ENCODE results near the gene CATSPERZ.
"Not testable (repeated sequence)": the region's sequence is repeated elsewhere in the genome, so short reads cannot be mapped to it uniquely, and the experiment has no call there.

CATSPERZ gene

GRCh38 chr11:64321533-64321932, 21.4 kb downstream of the CATSPERZ start:
- TF ChIP-seq PKNOX1 (IDR thresholded peaks at IDR 0.05) (no peak), ARNT (IDR thresholded peaks at IDR 0.05) (no peak), LEF1 (IDR thresholded peaks at IDR 0.05; ENCODE audit: borderline replicate concordance) (no peak), CTBP1 (IDR thresholded peaks at IDR 0.05; ENCODE audit: borderline replicate concordance) (no peak), FOXM1 (IDR thresholded peaks at IDR 0.05; ENCODE audit: borderline replicate concordance) (no peak), ELF4 (IDR thresholded peaks at IDR 0.05) (no peak), L3MBTL2 (conservative IDR thresholded peaks at IDR 0.05) (no peak), TARDBP (IDR thresholded peaks at IDR 0.05) (no peak), ZNF384 (IDR thresholded peaks at IDR 0.05) (no peak), SUZ12 (IDR thresholded peaks at IDR 0.05) (no peak), NFRKB (IDR thresholded peaks at IDR 0.05) (no peak), SP1 (IDR thresholded peaks at IDR 0.05) (no peak), FOXA1 (IDR thresholded peaks at IDR 0.05) (no peak), HDGF (IDR thresholded peaks at IDR 0.05; ENCODE audit: borderline replicate concordance) (no peak), FOXK2 (IDR thresholded peaks at IDR 0.05) (no peak), BHLHE40 (IDR thresholded peaks at IDR 0.05; ENCODE audit: borderline replicate concordance) (no peak)
- ChIA-PET CTCF (no interaction called here), POLR2A (no interaction called here)
- no peak for DNase-seq (ENCODE audit: extremely low spot score)

GRCh38 chr11:64322925-64323260, 22.7 kb downstream of the CATSPERZ start:
- CTCF ChIA-PET: interaction anchor here (1.1 to 1.7 kb wide), 2 partner anchors 9 to 32 kb away, joined by 4 to 7 read pairs; no protein-coding TSS in a partner anchor
- POLR2A ChIA-PET: interaction anchor here (1.8 kb wide), 1 partner anchor 9 kb away, joined by 5 read pairs; no protein-coding TSS in a partner anchor
- no peak for DNase-seq (ENCODE audit: extremely low spot score)
- TF ChIP-seq FOXK2 (IDR thresholded peaks at IDR 0.05) (no peak), BHLHE40 (IDR thresholded peaks at IDR 0.05; ENCODE audit: borderline replicate concordance) (no peak)

- TF ChIP-seq ELF4 (IDR thresholded peaks at IDR 0.05) (no peak), BHLHE40 (IDR thresholded peaks at IDR 0.05; ENCODE audit: borderline replicate concordance) (no peak), CTBP1 (IDR thresholded peaks at IDR 0.05; ENCODE audit: borderline replicate concordance) (no peak), SUZ12 (IDR thresholded peaks at IDR 0.05) (no peak), FOXK2 (IDR thresholded peaks at IDR 0.05) (no peak), ARNT (IDR thresholded peaks at IDR 0.05) (no peak), PKNOX1 (IDR thresholded peaks at IDR 0.05) (no peak), NFRKB (IDR thresholded peaks at IDR 0.05) (no peak), HDGF (IDR thresholded peaks at IDR 0.05; ENCODE audit: borderline replicate concordance) (no peak), SP1 (IDR thresholded peaks at IDR 0.05) (no peak), TARDBP (IDR thresholded peaks at IDR 0.05) (no peak), FOXM1 (IDR thresholded peaks at IDR 0.05; ENCODE audit: borderline replicate concordance) (no peak), LEF1 (IDR thresholded peaks at IDR 0.05; ENCODE audit: borderline replicate concordance) (no peak), L3MBTL2 (conservative IDR thresholded peaks at IDR 0.05) (no peak), FOXA1 (IDR thresholded peaks at IDR 0.05) (no peak), ZNF384 (IDR thresholded peaks at IDR 0.05) (no peak)
- CTCF ChIA-PET: interaction anchor here (1.1 to 1.7 kb wide), 2 partner anchors 8 to 32 kb away, joined by 4 to 7 read pairs; no protein-coding TSS in a partner anchor
- DNase-seq (ENCODE audit: extremely low spot score): no peak
- POLR2A ChIA-PET: interaction anchor here (1.8 kb wide), 1 partner anchor 8 kb away, joined by 5 read pairs; no protein-coding TSS in a partner anchor
Measured at GRCh38 chr11:64323373-64323772, 23.2 kb downstream of the CATSPERZ start.

- ChIA-PET CTCF (interaction anchor here (0.6 to 1.7 kb wide), 2 partner anchors 8 to 31 kb away, joined by 4 to 7 read pairs; no protein-coding TSS in a partner anchor), POLR2A (interaction anchor here (1.8 kb wide), 1 partner anchor 8 kb away, joined by 5 read pairs; no protein-coding TSS in a partner anchor)
Measured at GRCh38 chr11:64323984-64324383, 23.8 kb downstream of the CATSPERZ start.

GRCh38 chr11:64324692-64325469, 24.7 kb downstream of the CATSPERZ start:
- DNase-seq (ENCODE audit: extremely low spot score): no peak
- ChIA-PET POLR2A (interaction anchor here (0.7 to 1.0 kb wide), 2 partner anchors 18 to 53 kb away, joined by 3 read pairs; no protein-coding TSS in a partner anchor), CTCF (interaction anchor here (0.6 to 0.9 kb wide), 2 partner anchors 20 to 143 kb away, joined by 3 read pairs; no protein-coding TSS in a partner anchor)
- TF ChIP-seq SP1 (IDR thresholded peaks at IDR 0.05) (no peak), CTBP1 (IDR thresholded peaks at IDR 0.05; ENCODE audit: borderline replicate concordance) (no peak), TARDBP (IDR thresholded peaks at IDR 0.05) (no peak), FOXM1 (IDR thresholded peaks at IDR 0.05; ENCODE audit: borderline replicate concordance) (no peak), SUZ12 (IDR thresholded peaks at IDR 0.05) (no peak), FOXK2 (IDR thresholded peaks at IDR 0.05) (no peak), ARNT (IDR thresholded peaks at IDR 0.05) (no peak), FOXA1 (IDR thresholded peaks at IDR 0.05) (no peak), BHLHE40 (IDR thresholded peaks at IDR 0.05; ENCODE audit: borderline replicate concordance) (no peak), NFRKB (IDR thresholded peaks at IDR 0.05) (no peak), L3MBTL2 (conservative IDR thresholded peaks at IDR 0.05) (no peak), HDGF (IDR thresholded peaks at IDR 0.05; ENCODE audit: borderline replicate concordance) (no peak), PKNOX1 (IDR thresholded peaks at IDR 0.05) (no peak), ELF4 (IDR thresholded peaks at IDR 0.05) (no peak), LEF1 (IDR thresholded peaks at IDR 0.05; ENCODE audit: borderline replicate concordance) (no peak), ZNF384 (IDR thresholded peaks at IDR 0.05) (no peak)

More at GRCh38 chr11:64323984-64324383, 23.8 kb downstream of the CATSPERZ start:
- not testable (repeated sequence) for DNase-seq (ENCODE audit: extremely low spot score)

GRCh38 chr11:64327375-64327774, 27.2 kb downstream of the CATSPERZ start:
- no peak for DNase-seq (ENCODE audit: extremely low spot score)
- CTCF ChIA-PET: no interaction called here
- TF ChIP-seq SUZ12 (IDR thresholded peaks at IDR 0.05) (no peak), ELF4 (IDR thresholded peaks at IDR 0.05) (no peak)
- POLR2A ChIA-PET: interaction anchor here (1.3 kb wide), 1 partner anchor 9 kb away, joined by 9 read pairs; the partner anchor contains the start of genes PRDX5 and TRMT112

Data from HEK293T (cell line).